K562 (cell line): ENCODE results near the gene GALM. TPM values are rescaled to one million over a fixed set of nuclear protein-coding genes. Genes with fewer than 3 reads are reported as not detected.
"Not testable (repeated sequence)": the region's sequence is repeated elsewhere in the genome, so short reads cannot be mapped to it uniquely, and the experiment has no call there.

Source experiments
- BCOR ChIP-seq: fragments of 450-650 bp; IDR thresholded peaks from 2 replicates; pipeline ENCODE4 v1.6.1; 2016
- BHLHE40 ChIP-seq: IDR thresholded peaks from 2 replicates; pipeline ENCODE4 v1.6.1; 2011; ENCODE audit warnings: low read length, improper control_type of control experiment
- CBFA2T2 ChIP-seq: fragments of 450-650 bp; conservative IDR thresholded peaks from 2 replicates; pipeline ENCODE4 v1.6.1; 2017; ENCODE audit warnings: mild to moderate bottlenecking
- CCNT2 ChIP-seq: IDR thresholded peaks from 2 replicates; pipeline ENCODE4 v1.6.1; 2011; ENCODE audit warnings: borderline replicate concordance, low read depth, mild to moderate bottlenecking, moderate library complexity, mixed read lengths, low read length; ENCODE audit not compliant: insufficient read length; ENCODE audit errors: extremely low read depth
- CXXC5 ChIP-seq: fragments of 250-450 bp; sonication (Bioruptor Pico); IDR thresholded peaks from 2 replicates; pipeline ENCODE4 v1.8.0; 2022; ENCODE audit warnings: inconsistent platforms, mild to moderate bottlenecking, moderate library complexity
- DMBX1 ChIP-seq: fragments of 250-450 bp; sonication (Bioruptor Pico); IDR thresholded peaks from 2 replicates; pipeline ENCODE4 v1.8.0; 2022; ENCODE audit warnings: inconsistent platforms, mild to moderate bottlenecking, moderate library complexity, borderline replicate concordance
- EP300 ChIP-seq: IDR thresholded peaks from 2 replicates; pipeline ENCODE4 v1.6.1; 2012; ENCODE audit warnings: low read length, improper control_type of control experiment
- GMEB1 ChIP-seq: fragments of 250-450 bp; sonication (Bioruptor Pico); IDR thresholded peaks from 2 replicates; pipeline ENCODE4 v1.4.0; 2020; ENCODE audit warnings: mild to moderate bottlenecking
- HES1 ChIP-seq: fragments of 450-650 bp; IDR thresholded peaks from 2 replicates; pipeline ENCODE4 v1.6.1; 2016; ENCODE audit warnings: low read depth, mild to moderate bottlenecking, moderate library complexity
- HLTF ChIP-seq: fragments of 450-650 bp; IDR thresholded peaks from 2 replicates; pipeline ENCODE4 v1.6.1; 2016
- KHSRP ChIP-seq: fragments of 450-650 bp; IDR thresholded peaks from 2 replicates; pipeline ENCODE4 v1.6.1; 2017
- LEF1 ChIP-seq: fragments of 450-650 bp; IDR thresholded peaks from 2 replicates; pipeline ENCODE4 v1.6.1; 2016; ENCODE audit warnings: mild to moderate bottlenecking
- MYNN ChIP-seq, 2 experiments: sonication (generic); formaldehyde crosslinking in 1 of 2; IDR thresholded peaks; 2 replicates each; pipeline versions ENCODE4 v1.5.0 to v1.6.1; 2016 to 2020; ENCODE audit warnings: antibody characterized with exemption in 1 of 2, missing genetic modification reagents in 1 of 2
- NCOA1 ChIP-seq: fragments of 450-650 bp; IDR thresholded peaks from 2 replicates; pipeline ENCODE4 v1.6.1; 2016; ENCODE audit warnings: low read depth
- PML ChIP-seq: IDR thresholded peaks from 2 replicates; pipeline ENCODE4 v1.6.1; 2012; ENCODE audit warnings: low read length, inconsistent platforms
- RAD51 ChIP-seq: fragments of 450-650 bp; IDR thresholded peaks from 2 replicates; pipeline ENCODE4 v1.7.1; 2016; ENCODE audit warnings: low read depth, mild to moderate bottlenecking, borderline replicate concordance
- RNF2 ChIP-seq: sonication (generic); IDR thresholded peaks from 2 replicates; pipeline ENCODE4 v1.6.1; 2016
- SMARCA4 ChIP-seq: fragments of 450-650 bp; IDR thresholded peaks from 2 replicates; pipeline ENCODE4 v1.6.1; 2016
- SMARCE1 ChIP-seq: fragments of 450-650 bp; IDR thresholded peaks from 2 replicates; pipeline ENCODE4 v1.7.1; 2016; ENCODE audit warnings: mild to moderate bottlenecking
- STAT5A ChIP-seq: IDR thresholded peaks from 2 replicates; pipeline ENCODE4 v1.6.1; 2012; ENCODE audit warnings: low read length, inconsistent platforms, borderline replicate concordance
- TBL1XR1 ChIP-seq, 2 experiments: IDR thresholded peaks; 2 replicates each; pipeline ENCODE4 v1.6.1; 2012; ENCODE audit warnings: improper control_type of control experiment in 2 of 2, low read length in 2 of 2, mild to moderate bottlenecking in 1 of 2
- TCF3 ChIP-seq: sonication (generic); formaldehyde crosslinking; IDR thresholded peaks from 2 replicates; pipeline ENCODE4 v1.4.0; 2020; ENCODE audit warnings: mild to moderate bottlenecking, missing genetic modification reagents
- polyA plus RNA-seq, 8 experiments: library from polyadenylated mRNA; depleted of rRNA in 4 of 8; stranded (reverse) in 5 of 8; unstranded in 3 of 8; fragments of >200 nt; fragmentation: Nextera tagmentation in 2 of 8; fragmentation: Illumina TruSeq in 1 of 8; extraction: Ambion mirVana in 2 of 8; extraction: Trizol in 1 of 8; gene quantifications; 2 replicates each; pipeline versions ENCODE4 v1.2.1 to v1.2.3, GENCODE V29; 2011 to 2014; ENCODE audit warnings: inconsistent platforms in 1 of 8, missing spikeins in 1 of 8
- total RNA-seq, 7 experiments: library from RNA; depleted of rRNA in 6 of 7; stranded (reverse); fragments of >200 nt in 6 of 7; fragmentation: Illumina TruSeq in 2 of 7; extraction: Trizol in 2 of 7; gene quantifications; 2 replicates each; pipeline versions ENCODE4 v1.2.1 to v1.2.3, GENCODE V29; 2011 to 2021; ENCODE audit warnings: low replicate concordance in 1 of 7
- TF ChIP-seq, protein P1 (sequence below): conservative IDR thresholded peaks from 2 replicates; pipeline ENCODE4 v1.6.1; 2011; ENCODE audit warnings: low read depth, mild to moderate bottlenecking, low read length; ENCODE audit not compliant: control insufficient read depth
- TF ChIP-seq, protein P2 (sequence below): sonication (generic); formaldehyde crosslinking; IDR thresholded peaks from 2 replicates; pipeline ENCODE4 v1.5.0; 2020; ENCODE audit warnings: missing genetic modification reagents
- TF ChIP-seq, protein P3 (sequence below): fragments of 450-650 bp; formaldehyde crosslinking; IDR thresholded peaks from 2 replicates; pipeline ENCODE4 v1.4.0; 2022; ENCODE audit warnings: mild to moderate bottlenecking, moderate library complexity

The GALM gene
- total and polyA plus RNA-seq, 9 of the 15 experiments (the other 6 are each of a cell fraction or from before 2014, with no cell fraction given) = 22.1 to 51.7 (median 27.9) TPM

DNA sequence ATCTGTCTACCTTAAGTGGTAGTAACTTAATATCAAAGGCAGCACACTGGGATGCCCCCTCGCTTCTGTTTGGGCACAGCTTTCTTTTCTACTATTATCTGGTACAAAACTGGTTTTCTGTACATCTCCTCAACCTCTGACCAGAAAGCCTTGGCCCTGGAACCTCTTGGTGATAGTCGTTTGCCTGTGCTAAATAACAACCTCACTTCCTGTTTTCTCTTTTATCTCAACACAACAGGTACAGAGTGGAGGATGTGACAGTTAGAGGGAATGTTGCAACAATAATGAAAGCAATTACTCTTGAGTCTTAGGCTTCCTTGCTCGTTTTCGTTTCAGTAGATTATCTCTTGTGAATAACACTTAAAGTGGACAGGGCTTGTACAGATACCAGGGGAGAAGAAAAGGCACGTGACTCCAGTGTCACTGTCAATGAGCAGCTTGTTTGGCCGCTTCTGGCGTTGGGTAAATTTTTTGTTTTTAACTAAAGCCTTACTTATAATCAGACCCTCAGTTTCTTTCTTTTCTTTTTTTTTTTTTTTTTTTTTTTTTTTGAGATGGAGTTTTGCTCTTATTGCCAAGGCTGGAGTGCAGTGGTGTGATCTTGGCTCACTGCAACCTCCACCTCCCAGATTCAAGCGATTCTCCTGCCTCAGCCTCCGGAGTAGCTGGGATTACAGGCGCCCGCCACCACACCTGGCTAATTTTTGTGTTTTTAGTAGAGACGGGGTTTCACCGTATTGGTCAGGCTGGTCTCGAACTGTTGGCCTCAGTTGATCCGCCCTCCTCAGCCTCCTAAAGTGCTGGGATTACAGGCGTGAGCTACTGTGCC is 22.0 kb upstream of the GALM start (continued):
- TF ChIP-seq, protein P1, sequence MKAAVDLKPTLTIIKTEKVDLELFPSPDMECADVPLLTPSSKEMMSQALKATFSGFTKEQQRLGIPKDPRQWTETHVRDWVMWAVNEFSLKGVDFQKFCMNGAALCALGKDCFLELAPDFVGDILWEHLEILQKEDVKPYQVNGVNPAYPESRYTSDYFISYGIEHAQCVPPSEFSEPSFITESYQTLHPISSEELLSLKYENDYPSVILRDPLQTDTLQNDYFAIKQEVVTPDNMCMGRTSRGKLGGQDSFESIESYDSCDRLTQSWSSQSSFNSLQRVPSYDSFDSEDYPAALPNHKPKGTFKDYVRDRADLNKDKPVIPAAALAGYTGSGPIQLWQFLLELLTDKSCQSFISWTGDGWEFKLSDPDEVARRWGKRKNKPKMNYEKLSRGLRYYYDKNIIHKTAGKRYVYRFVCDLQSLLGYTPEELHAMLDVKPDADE = peak; percentile 82; the same call in 1 of the 2 replicates
- 0 out of 2 replicates have a peak, but pooled peaks have one; percentile 25 for TF ChIP-seq GMEB1
- peak; percentile 97 for TF ChIP-seq LEF1
- TF ChIP-seq STAT5A = peak; percentile 93
- TF ChIP-seq, protein P2, sequence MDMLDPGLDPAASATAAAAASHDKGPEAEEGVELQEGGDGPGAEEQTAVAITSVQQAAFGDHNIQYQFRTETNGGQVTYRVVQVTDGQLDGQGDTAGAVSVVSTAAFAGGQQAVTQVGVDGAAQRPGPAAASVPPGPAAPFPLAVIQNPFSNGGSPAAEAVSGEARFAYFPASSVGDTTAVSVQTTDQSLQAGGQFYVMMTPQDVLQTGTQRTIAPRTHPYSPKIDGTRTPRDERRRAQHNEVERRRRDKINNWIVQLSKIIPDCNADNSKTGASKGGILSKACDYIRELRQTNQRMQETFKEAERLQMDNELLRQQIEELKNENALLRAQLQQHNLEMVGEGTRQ (CRISPR knock-in tag) = peak; percentile 90
- TF ChIP-seq TCF3 (CRISPR knock-in tag) = peak; percentile 98
- peak; percentile 97 for TF ChIP-seq SMARCA4
- peak; percentile 93 for TF ChIP-seq RAD51
- peak; percentile 100 for TF ChIP-seq EP300
- TF ChIP-seq, protein P3, sequence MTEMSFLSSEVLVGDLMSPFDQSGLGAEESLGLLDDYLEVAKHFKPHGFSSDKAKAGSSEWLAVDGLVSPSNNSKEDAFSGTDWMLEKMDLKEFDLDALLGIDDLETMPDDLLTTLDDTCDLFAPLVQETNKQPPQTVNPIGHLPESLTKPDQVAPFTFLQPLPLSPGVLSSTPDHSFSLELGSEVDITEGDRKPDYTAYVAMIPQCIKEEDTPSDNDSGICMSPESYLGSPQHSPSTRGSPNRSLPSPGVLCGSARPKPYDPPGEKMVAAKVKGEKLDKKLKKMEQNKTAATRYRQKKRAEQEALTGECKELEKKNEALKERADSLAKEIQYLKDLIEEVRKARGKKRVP (CRISPR knock-in tag) = peak; percentile 97
- TF ChIP-seq DMBX1 (CRISPR knock-in tag) = 0 out of 2 replicates have a peak, but pooled peaks have one; percentile 45
- TF ChIP-seq CXXC5 (CRISPR knock-in tag) = peak; percentile 78
- TF ChIP-seq BCOR = peak; percentile 49; the same call in 1 of the 2 replicates
- TF ChIP-seq HLTF = 0 out of 2 replicates have a peak, but pooled peaks have one; percentile 37
- peak; percentile 77 for TF ChIP-seq HES1
- TF ChIP-seq BHLHE40 = peak; percentile 97
- peak; percentile 97 for TF ChIP-seq PML
- peak; percentile 96 for TF ChIP-seq NCOA1
- peak; percentile 100 for TF ChIP-seq RNF2
- TF ChIP-seq KHSRP = peak; percentile 46; the same call in 1 of the 2 replicates
- peak; percentile 90 for TF ChIP-seq SMARCE1
- TF ChIP-seq TBL1XR1 (IDR thresholded peaks at IDR 0.05; ENCODE audit: low read length in 2 of 2) = peak in 1 of 2 experiments; percentile 90; a peak in 2 of 4 replicates
- peak; percentile 96 for TF ChIP-seq CBFA2T2
- TF ChIP-seq CCNT2 = peak; percentile 71
- TF ChIP-seq MYNN (IDR thresholded peaks at IDR 0.05) = peak; percentile 67; the same call in 1 of the 2 replicates
- not testable (repeated sequence) for TF ChIP-seq MYNN (CRISPR knock-in tag; IDR thresholded peaks at IDR 0.05)
